ENCODE data around the gene SP7.

SP7 gene

DNA sequence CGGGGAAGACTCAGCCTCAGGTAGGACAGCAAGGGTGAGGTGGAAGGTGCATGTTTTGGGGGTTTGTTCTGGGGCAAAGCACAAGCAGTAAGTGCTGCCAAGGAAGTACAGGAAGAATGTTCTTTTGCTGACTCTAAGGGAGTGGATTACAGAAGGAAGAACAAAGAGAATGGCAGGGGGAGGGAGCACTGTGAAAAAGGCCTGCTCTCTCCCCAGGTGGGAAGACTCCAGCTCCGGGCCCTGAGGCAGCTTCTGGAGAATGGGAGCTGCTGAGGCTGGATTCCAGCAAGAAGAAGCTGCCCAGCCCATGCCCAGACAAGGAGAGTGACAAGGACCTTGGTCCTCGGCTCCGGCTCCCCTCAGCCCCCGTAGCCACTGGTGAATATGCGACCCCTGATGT lies 47.8 kb downstream of the SP7 start:
- no peak for DNase-seq (ENCODE audit: low read depth)
- TF ChIP-seq, protein P1, sequence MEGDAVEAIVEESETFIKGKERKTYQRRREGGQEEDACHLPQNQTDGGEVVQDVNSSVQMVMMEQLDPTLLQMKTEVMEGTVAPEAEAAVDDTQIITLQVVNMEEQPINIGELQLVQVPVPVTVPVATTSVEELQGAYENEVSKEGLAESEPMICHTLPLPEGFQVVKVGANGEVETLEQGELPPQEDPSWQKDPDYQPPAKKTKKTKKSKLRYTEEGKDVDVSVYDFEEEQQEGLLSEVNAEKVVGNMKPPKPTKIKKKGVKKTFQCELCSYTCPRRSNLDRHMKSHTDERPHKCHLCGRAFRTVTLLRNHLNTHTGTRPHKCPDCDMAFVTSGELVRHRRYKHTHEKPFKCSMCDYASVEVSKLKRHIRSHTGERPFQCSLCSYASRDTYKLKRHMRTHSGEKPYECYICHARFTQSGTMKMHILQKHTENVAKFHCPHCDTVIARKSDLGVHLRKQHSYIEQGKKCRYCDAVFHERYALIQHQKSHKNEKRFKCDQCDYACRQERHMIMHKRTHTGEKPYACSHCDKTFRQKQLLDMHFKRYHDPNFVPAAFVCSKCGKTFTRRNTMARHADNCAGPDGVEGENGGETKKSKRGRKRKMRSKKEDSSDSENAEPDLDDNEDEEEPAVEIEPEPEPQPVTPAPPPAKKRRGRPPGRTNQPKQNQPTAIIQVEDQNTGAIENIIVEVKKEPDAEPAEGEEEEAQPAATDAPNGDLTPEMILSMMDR (conservative IDR thresholded peaks at IDR 0.05; ENCODE audit: low read depth, low read length): no peak
- no peak overlapping the region for H3K4me3 ChIP-seq (ENCODE audit: low read depth, low read length)

DNA sequence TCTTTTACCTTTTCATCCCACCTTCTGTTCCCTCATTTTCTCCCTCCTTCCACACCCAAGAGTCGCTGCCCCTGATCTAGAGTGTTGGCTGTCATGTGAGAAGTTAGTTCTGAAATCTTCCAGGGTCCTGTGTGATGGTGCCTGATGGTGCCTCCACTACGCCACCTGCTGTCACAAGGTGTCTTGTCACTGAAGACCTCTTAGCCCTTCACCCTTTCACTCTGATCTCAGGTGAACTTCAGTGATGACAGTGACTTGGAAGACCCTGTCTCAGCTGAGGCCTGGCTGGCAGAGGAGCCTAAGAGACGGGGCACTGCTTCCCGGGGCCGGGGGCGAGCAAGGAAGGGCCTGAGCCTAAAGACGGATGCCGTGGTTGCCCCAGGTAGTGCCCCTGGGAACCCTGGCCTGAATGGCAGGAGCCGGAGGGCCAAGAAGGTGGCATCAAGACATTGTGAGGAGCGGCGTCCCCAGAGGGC lies 48.4 kb downstream of the SP7 start:
- DNase-seq (ENCODE audit: low read depth): peak; percentile 73
- no peak overlapping the region for H3K4me3 ChIP-seq (ENCODE audit: low read depth, low read length)
- TF ChIP-seq, protein P1 (conservative IDR thresholded peaks at IDR 0.05; ENCODE audit: low read depth, low read length): peak; percentile 75

DNA sequence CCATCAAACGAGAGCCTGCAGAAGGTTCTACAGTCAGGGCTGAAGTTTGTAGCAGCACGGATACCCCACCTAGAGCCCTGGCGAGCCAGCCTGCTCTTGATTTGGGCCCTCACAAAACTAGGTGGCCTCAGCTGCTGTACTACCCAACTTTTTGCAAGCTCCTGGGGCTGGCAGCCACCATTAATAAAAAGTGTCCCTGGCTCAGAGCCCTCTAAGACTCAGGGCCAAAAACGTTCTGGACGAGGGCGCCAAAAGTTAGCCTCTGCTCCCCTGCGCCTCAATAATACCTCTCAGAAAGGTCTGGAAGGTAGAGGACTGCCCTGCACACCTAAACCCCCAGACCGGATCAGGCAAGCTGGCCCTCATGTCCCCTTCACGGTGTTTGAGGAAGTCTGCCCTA lies 49.7 kb downstream of the SP7 start:
- TF ChIP-seq, protein P1 (conservative IDR thresholded peaks at IDR 0.05; ENCODE audit: low read depth, low read length): no peak
- DNase-seq (ENCODE audit: low read depth): no peak
- H3K4me3 ChIP-seq (ENCODE audit: low read depth, low read length): no peak overlapping the region

DNA sequence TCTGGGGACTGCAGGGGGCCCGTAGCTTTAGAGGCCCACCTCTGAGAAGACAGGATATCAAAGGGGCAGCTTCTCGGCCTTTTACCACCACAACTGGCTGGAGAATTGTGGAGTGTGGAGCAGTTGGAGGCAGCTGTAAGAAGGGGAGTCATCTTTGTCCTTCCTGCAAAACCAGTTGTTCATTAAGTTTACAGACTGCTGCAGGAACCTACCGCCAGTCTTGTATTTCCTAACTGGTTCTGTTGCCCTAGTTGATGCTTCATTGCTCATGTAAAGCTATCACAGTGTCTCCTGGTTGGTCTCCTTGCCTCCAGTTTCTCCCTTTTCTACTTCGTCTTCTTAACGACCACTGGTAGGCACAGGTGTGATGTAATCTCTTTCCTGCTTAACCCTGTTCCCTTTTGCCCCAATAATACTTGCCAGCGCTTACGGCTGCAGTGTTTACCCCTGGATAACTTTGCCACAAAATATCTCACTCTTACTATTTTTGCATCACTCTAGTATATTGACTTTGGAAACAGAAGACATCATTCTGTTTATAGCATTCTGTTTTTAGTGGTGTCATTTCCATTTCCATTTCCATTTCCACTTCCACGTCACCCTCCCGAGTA lies 56.2 kb downstream of the SP7 start:
- TF ChIP-seq, protein P1 (conservative IDR thresholded peaks at IDR 0.05; ENCODE audit: low read depth, low read length): no peak
- H3K4me3 ChIP-seq (ENCODE audit: low read depth, low read length): no peak overlapping the region
- no peak for DNase-seq (ENCODE audit: low read depth)

DNA sequence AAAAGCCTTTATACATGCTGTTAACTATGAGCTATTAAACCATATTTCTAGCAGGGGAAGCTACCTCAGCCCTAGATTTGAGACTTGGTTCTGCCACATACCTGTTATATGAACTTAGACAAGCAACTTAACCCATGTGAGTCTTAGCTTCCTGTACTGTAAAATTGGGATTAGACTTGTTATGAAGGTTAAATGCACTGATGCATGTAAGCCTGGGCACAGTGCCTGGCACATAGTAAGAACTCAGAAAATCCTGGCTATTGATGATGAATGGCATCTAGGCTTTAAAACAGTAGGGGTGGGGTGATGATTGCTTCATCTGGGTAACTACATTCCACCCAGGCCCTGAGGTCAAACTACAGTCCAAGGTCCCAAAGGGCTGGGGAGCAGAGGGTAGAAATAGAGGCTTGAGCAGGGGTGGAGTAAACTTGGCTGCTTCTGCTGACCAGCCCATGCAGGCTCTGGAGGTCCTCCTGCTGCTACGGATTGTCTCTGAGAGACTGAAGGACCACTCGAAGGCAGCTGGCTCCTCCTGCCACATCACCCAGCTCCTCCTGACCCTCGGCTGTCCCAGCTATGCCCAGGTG lies 56.8 kb downstream of the SP7 start:
- DNase-seq (ENCODE audit: low read depth): no peak
- no peak overlapping the region for H3K4me3 ChIP-seq (ENCODE audit: low read depth, low read length)
- TF ChIP-seq, protein P1 (conservative IDR thresholded peaks at IDR 0.05; ENCODE audit: low read depth, low read length): no peak

DNA sequence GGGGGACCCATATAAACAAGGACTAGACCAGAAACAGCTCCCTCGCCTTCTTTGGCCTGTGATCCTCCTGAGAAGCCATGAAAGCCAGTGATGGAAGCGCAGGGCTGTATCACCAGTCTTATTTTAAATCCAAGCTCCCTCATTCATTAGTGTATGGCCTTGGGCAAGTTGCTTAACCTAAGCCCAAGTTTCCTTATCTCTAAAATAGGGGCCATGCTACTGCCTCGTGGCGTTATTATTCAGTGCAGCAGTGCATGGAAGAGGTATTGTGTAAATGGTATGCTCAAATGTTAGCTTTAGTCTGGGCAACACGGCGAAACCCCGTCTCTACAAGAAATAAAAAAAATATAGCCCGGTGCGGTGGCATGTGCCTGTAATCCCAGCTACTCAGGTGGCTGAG lies 58.2 kb downstream of the SP7 start:
- TF ChIP-seq, protein P1 (conservative IDR thresholded peaks at IDR 0.05; ENCODE audit: low read depth, low read length): no peak
- no peak for DNase-seq (ENCODE audit: low read depth)
- no peak overlapping the region for H3K4me3 ChIP-seq (ENCODE audit: low read depth, low read length)

Measured in choroid plexus epithelial cell (primary cell).